B cell (primary cell): Measurements from ENCODE around the gene PAK4. TPM values are rescaled to one million over a fixed set of nuclear protein-coding genes. Genes with fewer than 3 reads are reported as not detected.

Experiments used
- ATAC-seq: fragments of 200-7000 bp; cut with Tn5 transposase; one replicate; pipeline ENCODE4 v1.10.0; 2021; ENCODE audit warnings: low read depth, mild to moderate bottlenecking, moderate number of reproducible peaks, moderate library complexity
- CTCF ChIA-PET: fragments of 350-600 bp; sonication (Branson Sonifier 250); formaldehyde crosslinking; loops from one replicate; lab custom pipeline; 2021; ENCODE audit warnings: antibody characterized with exemption, inconsistent platforms; lab: Charles Lee
- POLR2A ChIA-PET: fragments of 350-600 bp; sonication (Branson Sonifier 250); formaldehyde crosslinking; loops from one replicate; lab custom pipeline; 2021; ENCODE audit warnings: antibody characterized with exemption; lab: Charles Lee
- DNase-seq: peaks from one replicate; pipeline ENCODE4 v3.0.0; 2013
- H2AFZ ChIP-seq: 2 replicates; pipeline ENCODE4 v1.6.1; 2012; ENCODE audit warnings: mild to moderate bottlenecking, low read depth, low read length; ENCODE audit not compliant: insufficient read depth, poor library complexity, severe bottlenecking
- H3K27ac ChIP-seq, 2 donors: 1 replicate in 1 of 2; 2 replicates in 1 of 2; pipeline ENCODE4 v1.5.1; 2012 to 2013; ENCODE audit warnings: low read length in 2 of 2, mild to moderate bottlenecking in 2 of 2, moderate library complexity in 1 of 2
- H3K27me3 ChIP-seq, 4 experiments: fragments of 200-600 bp in 1 of 4; sonication (generic) in 1 of 4; replicated peaks in 1 of 4; 1 replicate in 2 of 4; 2 replicates in 2 of 4; pipeline versions ENCODE4 v1.6.1 to v1.7.0; 2013 to 2016; ENCODE audit warnings: low read length in 3 of 4, mild to moderate bottlenecking in 2 of 4, mixed read lengths in 1 of 4, moderate library complexity in 1 of 4; ENCODE audit not compliant: insufficient read depth in 4 of 4, control insufficient read depth in 3 of 4; ENCODE audit errors: control extremely low read depth in 1 of 4
- H3K36me3 ChIP-seq, 2 experiments: replicated peaks in 1 of 2; 1 replicate in 1 of 2; 2 replicates in 1 of 2; pipeline versions ENCODE4 v1.6.1 to v1.7.1; 2013; ENCODE audit warnings: low read length in 1 of 2; ENCODE audit not compliant: insufficient read depth in 2 of 2, control insufficient read depth in 1 of 2; ENCODE audit errors: control extremely low read depth in 1 of 2, extremely low read depth in 1 of 2
- H3K4me1 ChIP-seq, 2 donors: fragments of 200-600 bp in 1 of 2; sonication (generic) in 1 of 2; 1 replicate in 1 of 2; 2 replicates in 1 of 2; pipeline versions ENCODE4 v1.5.1 to v1.6.1; 2013 to 2017; ENCODE audit warnings: low read length in 2 of 2; ENCODE audit not compliant: control insufficient read depth in 2 of 2, insufficient read depth in 2 of 2
- H3K4me2 ChIP-seq: replicated peaks from 2 replicates; pipeline ENCODE3; 2012; ENCODE audit warnings: mild to moderate bottlenecking, low read depth, low read length; ENCODE audit not compliant: poor library complexity, severe bottlenecking
- H3K4me3 ChIP-seq, 5 experiments: fragments of 200-600 bp in 1 of 5; sonication (generic) in 1 of 5; 1 replicate in 3 of 5; 2 replicates in 2 of 5; pipeline versions ENCODE4 v1.5.1 to v1.7.0; 2011 to 2016; ENCODE audit warnings: low read length in 4 of 5, mild to moderate bottlenecking in 4 of 5, low read depth in 2 of 5, control low read depth in 1 of 5, moderate library complexity in 1 of 5; ENCODE audit not compliant: insufficient read depth in 1 of 5; ENCODE audit errors: control extremely low read depth in 1 of 5, extremely low read depth in 1 of 5
- H3K79me2 ChIP-seq: fragments of 200-600 bp; sonication (generic); one replicate; pipeline ENCODE4 v1.6.0; 2016; ENCODE audit warnings: low read length; ENCODE audit not compliant: control insufficient read depth, insufficient read depth
- H3K9ac ChIP-seq: fragments of 200-600 bp; sonication (generic); 2 replicates; pipeline ENCODE4 v1.6.1; 2017; ENCODE audit warnings: mild to moderate bottlenecking, low read length, moderate library complexity
- H3K9me3 ChIP-seq, 3 donors: one replicate each; pipeline versions ENCODE4 v1.6.1 to v1.7.1; 2013; ENCODE audit warnings: low read length in 2 of 3; ENCODE audit not compliant: control insufficient read depth in 2 of 3, insufficient read depth in 1 of 3; ENCODE audit errors: control extremely low read depth in 1 of 3
- H4K20me1 ChIP-seq: 2 replicates; pipeline ENCODE4 v1.6.0; 2012; ENCODE audit warnings: mild to moderate bottlenecking, low read length; ENCODE audit not compliant: insufficient read depth, control insufficient read depth, poor library complexity, severe bottlenecking
- H3K27ac Mint-ChIP-seq: one replicate; pipeline ENCODE4 v1.8.0; 2021; ENCODE audit warnings: mixed read lengths
- H3K27me3 Mint-ChIP-seq: one replicate; pipeline ENCODE4 v1.8.0; 2021; ENCODE audit warnings: mixed read lengths
- H3K4me1 Mint-ChIP-seq: one replicate; pipeline ENCODE4 v1.8.0; 2021; ENCODE audit warnings: mixed read lengths
- H3K4me3 Mint-ChIP-seq: one replicate; pipeline ENCODE4 v1.8.0; 2021; ENCODE audit warnings: mixed read lengths
- H3K9me3 Mint-ChIP-seq: one replicate; pipeline ENCODE4 v1.8.0; 2022; ENCODE audit warnings: mixed read lengths; ENCODE audit not compliant: insufficient read depth
- CTCF ChIP-seq: fragments of 200-600 bp; IDR thresholded peaks from one replicate; pipeline ENCODE4 v1.8.0; 2022; ENCODE audit warnings: antibody characterized with exemption, mild to moderate bottlenecking
- EZH2 ChIP-seq: IDR thresholded peaks from 2 replicates; pipeline ENCODE4 v1.6.1; 2012; ENCODE audit warnings: borderline replicate concordance, low read depth, mild to moderate bottlenecking, moderate library complexity, low read length; ENCODE audit not compliant: insufficient read depth, poor library complexity, severe bottlenecking
- WGBS: methylation state at CpG from one replicate; pipeline ENCODE4 v1.1.5; 2013; ENCODE audit warnings: missing lambda C conversion rate; ENCODE audit not compliant: insufficient coverage; 5-methylcytosine and 5-hydroxymethylcytosine counted together
- intact Hi-C: fragments of 100-400 bp; cut with micrococcal nuclease; formaldehyde crosslinking; loops from one replicate; pipeline ENCODE4 v1.10.0; 2022
- polyA plus RNA-seq: library from polyadenylated mRNA; depleted of rRNA; stranded (reverse); fragments of >200 nt; gene quantifications from 2 replicates; pipeline ENCODE4 v1.2.3, GENCODE V29; 2012
- total RNA-seq, 2 donors: library from RNA; stranded (reverse); fragments of 120-200 nt in 1 of 2; gene quantifications; 1 replicate in 1 of 2; 2 replicates in 1 of 2; pipeline versions ENCODE4 v1.2.3 to v1.2.4, GENCODE V29; 2013 to 2022

The PAK4 gene
- total and polyA plus RNA-seq, 2 donors (not counting 1 experiment from before 2014, with no cell fraction given) = 12.0 to 23.3 TPM

- Histone ChIP-seq H3K4me3 (no peak overlapping the region), H3K36me3 (peaks cover 0 to 8% of the 10 kb centered on the region in 2 experiments), H3K27ac (no peak overlapping the region), H3K79me2 (peaks cover 8% of the 10 kb centered on the region), H2AFZ (no peak overlapping the region), H3K9ac (no peak overlapping the region), H3K27me3 (no peaks in the 10 kb centered on the region), H3K4me2 (no peak overlapping the region), H3K4me1 (no peaks in the 10 kb centered on the region), H3K9me3 (no peaks in the 10 kb centered on the region), H4K20me1 (peaks cover 9% of the 10 kb centered on the region)
- ATAC-seq (no peak), DNase-seq (no peak)
- Mint-ChIP-seq H3K4me1 (no peaks in the 10 kb centered on the region), H3K9me3 (no peaks in the 10 kb centered on the region), H3K27me3 (no peaks in the 10 kb centered on the region), H3K27ac (no peak overlapping the region), H3K4me3 (no peak overlapping the region)
- 94% methylated on average over 24 of the region's 24 CpGs for WGBS
- POLR2A ChIA-PET = no interaction called here
- CTCF ChIA-PET = no interaction called here
- TF ChIP-seq CTCF (no peak), EZH2 (no peak)
- intact Hi-C loops = no loop called here
Observed at GRCh38 chr19:39166571-39167391, 41.2 kb downstream of the PAK4 start.

DNA sequence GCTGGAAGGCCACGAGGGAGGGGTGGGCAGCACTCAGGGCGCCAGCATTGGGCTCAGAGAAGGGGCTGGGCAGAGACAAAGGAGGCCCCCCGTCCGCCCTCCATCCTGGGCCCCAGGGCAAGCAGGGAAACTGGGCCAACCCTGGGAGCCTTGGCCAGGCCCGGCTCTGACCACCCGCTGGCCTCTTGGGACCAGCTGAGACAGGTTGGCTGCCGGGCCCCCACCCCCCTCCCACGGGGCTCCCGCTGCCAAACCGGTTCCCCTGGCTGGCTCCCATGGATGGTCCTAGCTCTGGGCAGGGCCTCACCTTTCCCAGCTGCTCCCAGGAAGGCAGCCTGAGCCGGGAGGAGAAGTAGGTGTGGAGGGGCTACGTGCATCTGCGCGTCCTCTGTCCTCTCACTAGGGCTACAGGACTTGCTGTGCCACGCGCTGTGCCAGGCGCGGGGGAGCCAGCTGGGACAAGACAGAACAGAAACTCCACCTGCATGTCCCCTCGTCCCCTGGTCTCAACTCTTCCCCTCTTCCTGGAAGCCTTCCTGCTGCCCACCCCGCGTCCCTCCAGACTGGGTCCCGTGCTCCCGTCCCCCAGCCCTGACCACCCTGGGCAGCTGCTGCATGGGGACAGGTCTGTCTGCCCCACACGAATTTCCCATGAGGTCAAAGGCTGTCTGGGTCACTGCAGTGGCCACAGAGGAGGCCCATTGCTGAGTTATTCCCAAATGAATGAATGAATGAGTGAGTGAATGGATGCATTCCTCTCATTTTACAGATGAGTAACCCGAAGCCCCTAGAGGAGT is 42.1 kb downstream of the PAK4 start:
- H3K4me3 Mint-ChIP-seq = no peak overlapping the region
- ATAC-seq (no peak), DNase-seq (no peak)
- Histone ChIP-seq H3K27ac (no peak overlapping the region), H3K9ac (no peak overlapping the region), H3K27me3 (no peaks in the 10 kb centered on the region), H3K4me1 (no peaks in the 10 kb centered on the region), H4K20me1 (peaks cover 9% of the 10 kb centered on the region), H3K9me3 (no peaks in the 10 kb centered on the region), H3K4me3 (no peak overlapping the region), H3K4me2 (no peak overlapping the region), H3K79me2 (peaks cover 8% of the 10 kb centered on the region), H3K36me3 (peaks cover 0 to 12% of the 10 kb centered on the region in 2 experiments), H2AFZ (no peak overlapping the region)
- H3K9me3 Mint-ChIP-seq = no peaks in the 10 kb centered on the region
- WGBS = 97% methylated on average over 19 of the region's 25 CpGs
- no peak overlapping the region for H3K27ac Mint-ChIP-seq
- ChIA-PET POLR2A (no interaction called here), CTCF (no interaction called here)
- no peaks in the 10 kb centered on the region for H3K4me1 Mint-ChIP-seq
- no peaks in the 10 kb centered on the region for H3K27me3 Mint-ChIP-seq
- TF ChIP-seq CTCF (no peak), EZH2 (no peak)
- intact Hi-C loops = no loop called here
